HS-27A (cell line): ENCODE measurements around the gene SNTB2.
A peak's percentile ranks its signal among the peaks of the same experiment; 100 is the strongest.

Experiments
- DNase-seq: peaks from one replicate; pipeline ENCODE4 v3.0.0-alpha.2; 2012; ENCODE audit warnings: low read depth, missing footprints

The SNTB2 gene

DNA sequence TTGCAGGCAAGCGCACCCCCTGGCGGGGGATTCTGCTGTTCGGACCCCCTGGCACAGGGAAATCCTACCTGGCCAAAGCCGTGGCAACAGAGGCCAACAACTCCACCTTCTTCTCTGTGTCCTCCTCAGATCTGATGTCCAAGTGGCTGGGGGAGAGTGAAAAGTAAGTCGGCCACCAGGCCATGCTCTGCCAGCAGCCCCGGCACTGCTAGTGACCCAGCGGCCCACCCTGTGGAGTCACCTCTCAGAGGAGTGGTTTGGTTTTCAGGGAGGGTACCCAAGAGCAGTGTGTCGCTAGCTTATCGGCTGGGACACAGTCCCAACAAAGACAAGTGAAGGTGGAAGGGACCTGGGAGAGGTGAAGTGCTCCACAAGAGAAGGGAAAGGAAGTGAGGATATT lies 132.4 kb downstream of the SNTB2 start:
- no peak for DNase-seq

DNA sequence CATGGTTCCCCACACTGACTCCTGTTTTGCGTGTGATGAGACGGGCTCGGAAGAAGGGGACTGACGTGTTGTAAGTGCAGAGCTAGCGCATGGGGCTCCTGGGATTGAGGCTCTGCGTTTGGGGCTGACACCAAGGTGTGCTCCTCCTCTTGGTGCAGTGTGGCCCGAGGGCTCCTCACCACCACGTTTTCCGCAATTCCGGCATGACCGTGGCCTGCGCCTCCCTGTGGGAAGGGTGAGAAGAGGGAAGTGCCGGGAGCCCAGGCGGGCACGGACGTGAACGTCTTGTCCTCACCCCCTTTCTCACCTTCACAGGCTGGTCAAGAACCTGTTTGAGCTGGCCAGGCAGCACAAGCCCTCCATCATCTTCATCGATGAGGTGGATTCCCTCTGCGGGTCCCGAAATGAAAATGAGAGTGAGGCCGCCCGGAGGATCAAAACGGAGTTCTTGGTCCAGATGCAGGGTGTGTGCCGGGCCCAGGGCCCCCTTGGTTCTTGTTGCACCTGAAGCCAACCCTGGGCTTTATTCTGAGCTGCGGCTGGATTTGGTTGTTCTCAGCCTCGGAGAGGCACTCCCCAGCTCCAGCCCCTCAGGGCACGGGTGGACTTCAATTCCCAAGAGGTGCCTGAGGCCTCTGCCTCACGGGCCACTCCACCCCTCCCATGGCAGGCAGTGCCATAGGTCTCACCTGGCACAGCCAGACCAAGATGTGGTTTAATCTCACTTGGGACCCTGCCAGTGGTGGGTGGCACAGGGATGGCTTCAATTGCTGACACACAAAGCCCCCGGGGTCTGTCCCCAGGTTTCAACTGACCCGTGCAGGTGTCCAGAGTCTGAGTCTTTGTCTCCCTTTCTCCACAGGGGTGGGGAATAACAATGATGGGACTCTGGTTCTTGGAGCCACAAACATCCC lies 133.1 kb downstream of the SNTB2 start:
- DNase-seq, result no peak

DNA sequence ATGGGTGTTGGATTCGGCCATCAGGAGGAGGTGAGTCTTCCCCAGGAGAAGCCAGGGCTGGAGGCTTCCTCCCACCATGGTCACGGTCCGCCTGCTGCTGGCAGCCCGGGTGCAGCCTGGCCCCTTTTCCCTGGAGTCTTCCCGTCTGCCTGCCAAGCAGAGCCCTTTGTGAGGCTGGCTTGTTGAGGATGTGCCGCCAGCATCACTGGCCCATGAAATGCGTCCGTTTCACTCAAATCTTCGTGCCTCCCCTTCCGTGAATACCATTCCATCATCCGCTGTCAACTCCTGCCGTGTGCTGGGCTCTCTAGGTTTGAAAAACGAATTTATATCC lies 133.7 kb downstream of the SNTB2 start:
- DNase-seq, result no peak

DNA sequence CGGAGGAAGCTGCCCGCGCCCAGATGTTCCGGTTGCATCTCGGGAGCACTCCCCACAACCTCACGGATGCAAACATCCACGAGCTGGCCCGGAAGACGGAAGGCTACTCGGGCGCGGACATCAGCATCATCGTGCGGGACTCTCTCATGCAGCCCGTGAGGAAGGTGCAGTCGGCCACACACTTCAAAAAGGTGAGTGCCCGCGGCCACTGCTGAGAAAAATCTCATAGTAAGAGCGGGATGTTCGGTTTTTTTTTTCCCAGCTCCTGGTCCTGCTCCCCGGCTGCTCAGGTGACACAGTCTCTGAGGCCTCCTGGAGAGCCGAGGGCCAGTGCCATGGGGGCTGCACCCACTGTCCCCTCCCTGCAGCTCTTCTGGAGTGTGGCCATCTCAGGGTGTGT lies 134.1 kb downstream of the SNTB2 start:
- DNase-seq, result no peak

DNA sequence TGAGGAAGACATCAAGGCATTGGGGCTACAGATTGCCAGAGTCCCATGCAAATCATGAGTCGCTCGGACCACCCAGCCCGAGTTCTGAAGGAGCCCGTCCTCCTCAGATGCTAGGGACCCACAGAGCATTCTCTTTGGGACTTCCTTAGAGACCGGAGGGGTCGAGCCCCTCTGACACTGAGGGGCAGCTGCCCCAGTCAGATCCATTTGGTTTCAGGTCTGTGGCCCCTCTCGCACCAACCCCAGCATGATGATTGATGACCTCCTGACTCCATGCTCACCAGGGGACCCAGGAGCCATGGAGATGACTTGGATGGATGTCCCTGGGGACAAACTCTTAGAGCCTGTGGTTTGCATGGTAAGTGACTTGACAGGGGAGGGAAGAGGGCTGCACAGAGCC lies 135.4 kb downstream of the SNTB2 start:
- no peak for DNase-seq

DNA sequence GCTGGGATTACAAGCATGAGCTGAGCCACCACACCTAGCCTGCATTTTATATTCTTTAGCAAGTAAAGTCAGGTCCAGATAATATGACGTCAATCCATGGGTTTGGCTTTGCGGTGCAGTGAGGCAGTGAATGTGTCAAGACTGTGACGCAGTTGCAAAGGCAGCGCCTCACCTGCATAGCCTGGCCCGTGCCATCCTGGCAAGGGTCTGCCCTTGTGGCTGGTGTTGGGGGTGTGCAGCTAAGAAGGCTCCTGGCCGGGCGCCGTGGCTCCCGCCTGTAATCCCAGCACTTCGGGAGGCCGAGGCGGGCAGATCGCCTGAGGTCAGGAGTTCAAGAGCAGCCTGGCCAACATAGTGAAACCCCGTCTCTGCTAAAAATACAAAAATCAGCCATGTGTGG lies 136.5 kb downstream of the SNTB2 start:
- DNase-seq, result no peak

DNA sequence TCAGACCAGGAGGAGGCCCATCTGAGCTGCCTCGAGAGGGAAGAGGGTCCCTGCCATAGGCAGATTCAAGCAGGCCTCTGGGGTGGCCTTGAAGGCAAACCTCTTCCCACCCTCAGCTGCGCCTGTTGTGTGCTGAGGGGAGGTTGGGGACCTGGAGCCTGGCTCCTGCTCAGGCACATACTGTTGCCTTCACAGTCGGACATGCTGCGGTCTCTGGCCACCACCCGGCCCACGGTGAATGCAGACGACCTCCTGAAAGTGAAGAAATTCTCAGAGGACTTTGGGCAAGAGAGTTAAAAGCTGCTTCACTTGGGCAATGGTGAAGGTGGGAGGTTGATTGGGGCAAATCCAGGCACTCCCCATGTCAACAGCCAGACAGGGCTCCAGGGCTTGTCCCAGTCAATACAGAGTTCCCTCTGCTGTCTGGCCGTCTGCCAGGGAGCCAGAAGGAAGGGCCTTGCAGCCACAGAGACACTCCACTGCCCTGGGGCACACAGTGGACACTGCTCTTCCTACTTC lies 137.1 kb downstream of the SNTB2 start:
- no peak for DNase-seq

DNA sequence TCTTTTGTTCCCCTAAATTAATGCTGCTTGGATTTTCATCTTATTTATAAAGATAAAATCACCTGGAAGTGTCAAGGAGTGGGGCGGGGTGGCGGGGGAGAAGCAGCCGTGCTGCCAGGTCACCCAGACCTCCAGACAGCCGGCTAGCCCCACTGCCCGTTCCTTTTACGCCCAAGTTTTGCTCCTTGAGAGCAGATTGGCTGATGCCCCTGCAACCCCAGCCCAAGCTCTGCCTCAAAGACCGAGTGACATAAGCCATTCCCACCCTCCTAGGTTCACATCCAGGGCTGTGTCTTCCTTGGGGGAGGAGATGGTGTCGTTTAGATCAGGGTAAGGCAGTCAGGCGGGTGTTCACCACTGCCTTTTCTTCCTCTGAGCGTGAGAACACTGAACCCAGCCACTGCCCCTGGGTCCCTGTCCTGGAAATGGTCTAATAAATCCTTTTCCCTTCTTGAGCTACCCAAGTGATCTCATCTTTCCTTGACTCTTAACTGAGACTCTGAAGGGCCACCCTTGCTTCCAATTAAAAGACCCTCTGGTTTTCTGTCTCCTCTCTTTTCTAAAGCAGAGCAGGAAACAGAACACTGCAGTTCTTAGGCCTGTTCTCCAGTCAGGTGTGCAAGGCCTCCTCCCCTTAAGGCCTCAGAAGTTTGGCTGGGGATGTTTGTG lies 137.8 kb downstream of the SNTB2 start:
- no peak for DNase-seq

DNA sequence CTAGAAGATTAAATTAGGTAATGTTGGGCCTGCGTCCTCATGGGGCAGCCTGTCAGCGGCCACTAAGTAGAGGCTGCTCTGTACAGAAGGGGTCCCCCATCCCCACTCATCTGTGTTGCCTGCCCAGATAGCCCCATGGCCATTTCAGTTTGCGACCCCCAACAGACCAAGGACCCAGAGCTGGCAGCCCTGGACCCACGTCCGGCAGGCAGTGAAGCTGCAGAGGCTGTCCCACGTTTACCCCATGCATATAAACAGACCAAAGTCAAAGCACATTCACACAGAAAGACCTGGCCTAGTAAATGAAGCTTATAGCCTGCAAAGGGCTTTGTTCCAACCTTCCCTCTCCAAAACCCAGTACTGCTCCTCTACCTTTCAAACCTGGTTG lies 138.8 kb downstream of the SNTB2 start:
- DNase-seq, result no peak

DNA sequence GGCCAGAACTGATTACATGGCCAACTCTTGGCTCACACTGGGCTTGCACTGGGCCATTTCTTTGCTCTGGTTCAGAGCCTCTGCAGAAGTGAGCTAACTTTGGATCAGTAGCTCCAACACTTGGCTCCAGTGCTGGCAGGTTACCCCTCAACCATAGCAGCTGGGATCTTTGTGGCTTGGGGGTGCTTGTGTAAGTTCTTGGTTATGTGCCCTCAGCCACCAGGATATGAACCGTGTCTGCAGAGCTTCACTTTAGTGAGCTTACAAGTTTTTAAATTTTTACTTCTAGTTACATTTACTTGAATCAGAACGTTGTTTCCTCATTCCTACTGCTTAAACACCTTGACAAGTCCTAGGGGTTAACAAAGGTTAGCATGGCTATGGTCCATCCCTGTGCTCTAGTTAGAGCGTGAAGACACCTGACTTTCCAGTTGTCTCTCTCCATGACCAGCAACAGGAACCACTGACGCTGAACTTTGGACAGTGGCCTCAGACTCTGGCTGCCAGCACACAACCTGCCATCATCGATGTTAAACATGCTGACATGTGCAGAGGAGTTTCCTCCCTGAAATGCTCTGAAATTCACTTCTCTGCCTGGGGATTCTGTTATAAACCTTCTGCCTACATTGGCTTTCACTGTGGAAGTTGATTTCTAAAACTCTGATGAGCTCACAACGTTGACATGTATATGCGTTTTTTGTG lies 139.4 kb downstream of the SNTB2 start:
- no peak for DNase-seq

DNA sequence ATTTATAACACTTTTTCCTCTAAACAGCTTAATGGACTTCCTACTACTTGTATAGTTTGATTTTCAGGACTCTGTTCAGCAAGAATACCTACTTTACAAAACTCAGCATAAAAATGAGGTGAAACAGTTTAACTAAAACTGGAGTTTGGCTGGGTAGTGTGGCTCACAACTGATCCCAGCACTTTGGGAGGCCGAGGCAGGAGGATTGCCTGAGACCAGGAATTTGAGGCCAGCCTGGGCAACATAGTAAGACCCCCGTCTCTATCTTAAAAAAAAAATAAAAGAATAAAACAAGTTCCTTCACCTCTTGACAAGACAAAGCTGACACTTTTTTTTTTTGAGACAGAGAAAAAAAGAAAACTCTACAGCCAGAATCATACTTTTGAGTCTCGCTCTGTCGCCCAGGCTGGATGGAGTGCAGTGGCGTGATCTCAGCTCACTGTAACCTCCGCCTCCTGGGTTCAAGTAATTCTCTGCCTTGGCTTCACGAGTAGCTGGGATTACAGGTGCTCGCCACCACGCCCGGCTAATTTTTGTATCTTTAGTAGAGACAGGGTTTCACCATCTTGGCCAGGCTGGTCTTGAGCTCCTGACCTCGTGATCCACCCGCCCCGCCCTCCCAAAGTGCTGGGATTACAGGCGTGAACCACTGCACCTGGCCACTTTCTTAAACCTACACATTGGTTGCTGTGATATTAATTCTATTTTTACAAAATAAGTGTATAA lies 140.8 kb downstream of the SNTB2 start:
- DNase-seq, result no peak

DNA sequence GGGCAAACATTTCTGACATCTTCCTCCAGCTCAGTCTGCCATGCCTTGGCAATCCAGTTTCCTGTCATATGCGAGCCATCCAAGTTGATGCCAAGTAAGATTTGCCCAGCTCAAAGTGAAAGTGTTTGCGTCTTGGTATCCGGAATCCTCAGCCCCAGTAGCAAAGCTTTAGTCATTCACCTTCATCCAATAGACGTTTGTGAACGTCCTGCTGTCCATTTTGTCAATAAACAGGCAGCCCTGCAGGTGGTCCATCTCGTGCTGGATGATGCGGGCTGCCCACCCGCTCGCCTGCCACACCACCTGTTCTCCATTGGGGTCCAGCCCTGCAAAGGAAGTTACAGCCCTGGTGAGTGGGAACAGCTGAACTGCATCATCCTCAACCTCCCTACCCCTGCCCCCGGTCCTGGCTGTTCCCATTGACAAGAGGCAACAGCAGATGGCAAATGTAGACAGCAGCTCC lies 141.9 kb downstream of the SNTB2 start:
- DNase-seq, result no peak

DNA sequence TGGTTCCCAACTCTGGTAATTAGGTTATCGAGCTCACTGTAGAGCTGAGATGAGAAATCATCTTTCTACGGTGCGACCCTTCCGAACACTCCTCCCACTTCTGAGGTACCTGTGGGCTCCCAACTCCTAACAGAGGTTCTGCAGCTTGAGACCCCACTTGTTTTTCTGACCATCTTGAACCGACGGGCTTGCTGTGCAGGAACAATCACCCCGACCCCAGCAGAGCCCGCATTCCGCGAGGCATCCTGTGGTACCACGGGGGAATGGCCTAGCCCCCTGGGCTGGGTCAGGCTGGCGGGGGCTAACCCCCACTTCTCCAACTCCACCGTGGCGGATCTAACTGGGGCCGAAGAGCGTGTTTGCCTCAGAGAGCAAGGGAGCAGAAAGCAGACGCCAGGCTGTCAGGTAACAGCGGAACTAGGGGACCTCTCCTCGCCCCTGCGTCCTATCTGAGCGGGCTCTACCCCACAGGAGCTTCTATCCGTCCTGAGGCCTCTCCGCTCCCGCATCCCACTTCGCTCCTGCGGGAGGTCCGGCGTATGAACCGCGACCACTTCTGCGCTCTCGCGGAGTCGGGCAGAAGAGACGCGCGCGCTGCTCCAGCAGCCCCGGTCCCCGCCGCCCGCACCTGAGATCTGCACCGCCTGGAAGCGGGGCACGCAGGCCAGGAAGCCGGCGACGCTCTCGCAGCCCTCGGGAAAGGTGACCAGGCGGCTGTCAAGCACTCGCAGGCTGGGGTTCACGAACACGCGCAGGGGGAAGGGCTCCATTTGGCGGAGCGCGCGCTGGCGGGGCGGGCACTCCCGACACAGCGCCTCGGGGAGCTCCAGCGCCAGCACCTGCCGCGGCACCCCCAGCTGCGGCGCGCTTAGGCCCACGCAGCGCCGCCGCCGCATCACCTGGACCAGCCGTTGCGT lies 142.7 kb downstream of the SNTB2 start:
- DNase-seq, result no peak

DNA sequence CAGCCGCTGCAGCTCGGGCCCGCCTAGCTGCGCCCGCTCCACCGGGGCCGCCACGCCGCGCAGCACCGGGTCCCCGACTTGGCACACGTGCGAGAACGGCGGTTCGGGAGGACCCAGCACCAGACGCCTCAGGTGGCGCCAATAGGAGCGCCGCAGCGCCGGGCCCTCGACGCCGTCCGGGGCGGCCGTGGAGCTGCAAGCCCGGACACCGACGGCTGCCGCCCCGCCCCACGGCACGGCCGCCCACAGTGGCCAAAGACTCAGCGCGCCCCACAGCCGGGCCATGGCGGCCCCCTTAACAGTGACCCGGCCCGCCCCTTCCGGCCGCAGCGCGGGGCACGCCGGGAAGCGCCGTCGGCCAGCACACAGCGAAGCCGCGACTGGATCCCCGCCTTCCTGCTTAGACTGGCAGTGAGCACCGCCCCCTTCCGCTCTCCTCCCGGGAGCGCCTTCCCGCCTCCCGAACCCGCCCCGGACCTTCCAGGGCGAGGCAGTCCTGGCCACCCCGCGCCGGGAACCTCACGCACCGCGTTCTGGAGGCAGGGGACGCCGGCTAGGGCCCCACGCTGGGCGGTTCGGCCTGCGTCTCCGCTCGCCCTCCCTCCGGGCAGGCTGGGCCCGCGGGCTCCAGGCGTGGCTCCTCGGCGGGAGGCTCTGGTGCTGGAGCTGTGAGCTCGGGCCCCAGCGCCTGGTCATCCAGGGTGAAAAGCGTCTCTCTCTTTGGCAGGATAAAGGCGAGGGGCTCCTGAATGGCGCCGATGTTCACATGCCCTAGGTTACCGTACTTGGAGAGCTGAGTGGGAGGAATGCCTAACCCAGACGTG lies 143.5 kb downstream of the SNTB2 start, which contains the start of gene PDF:
Gene PDF (minus strand): TSS at position 303 of the 824 bp plus-strand sequence. CDS start 18 bp downstream, at position 285.
- DNase-seq, result peak; percentile 77

DNA sequence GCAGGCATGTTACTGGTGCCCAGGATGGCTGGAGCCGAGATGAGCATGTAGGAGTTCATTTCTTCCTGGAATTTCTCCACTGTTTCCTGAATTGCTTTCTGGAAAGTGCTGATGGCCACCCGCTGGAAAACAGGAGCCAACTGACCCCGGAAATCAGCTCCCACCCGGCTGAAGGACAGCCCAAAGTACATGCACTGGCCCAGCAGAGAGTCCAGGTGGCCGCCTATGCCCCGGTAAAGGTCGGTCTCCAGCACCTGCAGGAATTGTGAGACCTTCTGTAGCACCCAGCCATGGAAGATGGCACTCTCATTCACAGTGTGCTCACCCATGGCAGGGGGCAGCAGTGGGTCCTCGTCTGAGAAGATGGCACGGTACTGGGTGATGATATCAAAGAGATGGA lies 147.7 kb downstream of the SNTB2 start:
- no peak for DNase-seq

DNA sequence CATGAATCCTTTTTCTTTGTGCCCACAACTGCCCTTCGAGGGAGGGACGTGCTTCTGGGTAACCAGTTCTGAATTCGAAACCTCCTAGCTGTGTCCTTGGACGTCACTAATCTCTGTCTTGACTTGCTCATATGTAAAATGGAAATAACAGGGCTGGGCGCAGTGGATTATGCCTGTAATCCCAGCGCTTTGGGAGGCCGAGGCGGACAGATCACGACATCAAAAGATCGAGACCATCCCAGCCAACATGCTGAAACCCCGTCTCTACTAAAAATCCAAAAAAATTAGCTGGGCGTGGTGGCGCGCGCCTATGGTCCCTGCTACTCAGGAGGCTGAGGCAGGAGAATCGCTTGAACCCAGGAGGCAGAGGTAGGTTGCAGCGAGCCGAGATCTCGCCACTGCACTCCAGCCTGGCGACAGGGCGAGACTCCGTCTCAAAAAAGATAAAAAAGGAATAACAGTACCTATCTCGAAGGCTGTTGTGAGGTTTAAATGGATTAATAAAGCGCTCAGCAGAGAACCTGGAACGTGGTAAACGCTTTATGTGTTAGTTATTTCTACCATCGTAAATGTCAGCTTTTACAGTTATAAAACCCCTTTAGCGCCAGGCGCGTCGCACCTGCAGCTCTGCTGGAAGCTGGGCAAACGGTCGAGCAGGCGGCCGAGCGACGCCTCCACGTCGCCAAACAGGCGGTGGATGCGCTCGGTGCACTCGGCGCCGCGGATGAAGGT lies 151.8 kb downstream of the SNTB2 start:
- no peak for DNase-seq

DNA sequence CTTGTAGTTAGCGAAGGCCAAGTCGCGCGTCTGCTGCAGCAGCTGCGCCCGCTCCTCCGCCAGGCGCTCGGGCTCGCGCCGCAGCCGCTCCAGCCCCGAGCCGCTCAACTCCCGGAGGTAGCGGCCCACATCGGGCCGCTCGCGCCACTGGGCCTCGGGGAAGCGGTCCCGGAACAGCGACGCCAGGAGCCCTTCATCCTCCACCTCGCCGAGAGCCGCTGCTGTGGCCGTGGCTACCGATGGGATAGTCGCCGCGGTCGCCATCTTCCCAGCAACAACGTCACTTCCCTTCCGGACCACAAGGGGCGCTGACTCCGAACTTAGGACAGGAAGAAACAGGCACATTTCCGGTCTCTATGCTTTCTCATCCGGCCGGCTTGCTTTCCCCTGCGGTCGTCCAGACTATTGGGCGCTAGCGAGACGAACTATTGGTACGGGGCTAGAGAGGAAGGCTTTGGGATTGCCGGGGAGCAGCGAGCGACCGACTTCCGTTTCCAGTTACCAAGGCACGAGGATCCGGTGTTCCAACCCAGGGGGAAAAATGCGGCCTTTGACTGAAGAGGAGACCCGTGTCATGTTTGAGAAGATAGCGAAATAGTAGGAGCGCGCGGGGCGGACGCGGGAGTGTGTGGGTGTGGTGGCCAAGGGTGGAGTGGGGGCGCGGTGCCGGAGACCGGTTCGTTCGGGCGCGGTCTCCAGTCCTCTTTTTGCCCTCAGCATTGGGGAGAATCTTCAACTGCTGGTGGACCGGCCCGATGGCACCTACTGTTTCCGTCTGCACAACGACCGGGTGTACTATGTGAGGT lies 152.5 kb downstream of the SNTB2 start, which contains the start of the genes COG8 and NIP7:
Gene COG8 (minus strand): TSS at position 276 of the 806 bp plus-strand sequence. CDS start 12 bp downstream, at position 264.
Gene NIP7 (plus strand): TSS at position 484 of the 806 bp plus-strand sequence. CDS start 58 bp downstream, at position 542.
- DNase-seq, result peak; percentile 96

DNA sequence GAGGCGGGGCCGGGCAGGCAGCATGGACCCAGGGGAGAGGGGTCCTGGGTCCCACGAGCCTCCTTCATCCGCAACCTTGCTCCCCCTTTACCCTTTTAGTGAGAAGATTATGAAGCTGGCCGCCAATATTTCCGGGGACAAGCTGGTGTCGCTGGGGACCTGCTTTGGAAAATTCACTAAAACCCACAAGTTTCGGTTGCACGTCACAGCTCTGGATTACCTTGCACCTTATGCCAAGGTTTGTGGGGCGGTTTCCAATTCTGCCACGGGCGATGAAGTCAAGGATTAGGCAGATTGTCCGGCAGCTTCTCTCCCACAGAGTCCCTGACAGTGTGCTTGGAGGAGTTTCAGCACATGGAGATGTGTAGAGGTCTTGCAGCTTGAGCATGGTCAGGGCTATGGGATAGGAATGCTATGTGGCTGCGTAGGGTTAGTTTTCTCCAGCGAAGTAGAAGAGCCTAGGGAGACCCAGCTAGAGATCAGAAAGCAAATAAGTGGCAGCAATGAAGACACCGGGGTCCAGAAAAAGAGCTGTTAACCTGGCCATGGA lies 153.2 kb downstream of the SNTB2 start:
- DNase-seq, result no peak
